SH-SY5Y (cell line): ENCODE results near the gene COQ5.
A peak's percentile ranks its signal among the peaks of the same experiment; 100 is the strongest.

ENCODE experiments used
- GATA2 ChIP-seq: IDR thresholded peaks from 2 replicates; pipeline ENCODE4 v1.6.1; 2011; ENCODE audit warnings: mild to moderate bottlenecking, low read depth, low read length
- GATA3 ChIP-seq: IDR thresholded peaks from 2 replicates; pipeline ENCODE4 v1.6.1; 2011; ENCODE audit warnings: low read depth, mild to moderate bottlenecking, low read length, moderate library complexity

COQ5 gene

DNA sequence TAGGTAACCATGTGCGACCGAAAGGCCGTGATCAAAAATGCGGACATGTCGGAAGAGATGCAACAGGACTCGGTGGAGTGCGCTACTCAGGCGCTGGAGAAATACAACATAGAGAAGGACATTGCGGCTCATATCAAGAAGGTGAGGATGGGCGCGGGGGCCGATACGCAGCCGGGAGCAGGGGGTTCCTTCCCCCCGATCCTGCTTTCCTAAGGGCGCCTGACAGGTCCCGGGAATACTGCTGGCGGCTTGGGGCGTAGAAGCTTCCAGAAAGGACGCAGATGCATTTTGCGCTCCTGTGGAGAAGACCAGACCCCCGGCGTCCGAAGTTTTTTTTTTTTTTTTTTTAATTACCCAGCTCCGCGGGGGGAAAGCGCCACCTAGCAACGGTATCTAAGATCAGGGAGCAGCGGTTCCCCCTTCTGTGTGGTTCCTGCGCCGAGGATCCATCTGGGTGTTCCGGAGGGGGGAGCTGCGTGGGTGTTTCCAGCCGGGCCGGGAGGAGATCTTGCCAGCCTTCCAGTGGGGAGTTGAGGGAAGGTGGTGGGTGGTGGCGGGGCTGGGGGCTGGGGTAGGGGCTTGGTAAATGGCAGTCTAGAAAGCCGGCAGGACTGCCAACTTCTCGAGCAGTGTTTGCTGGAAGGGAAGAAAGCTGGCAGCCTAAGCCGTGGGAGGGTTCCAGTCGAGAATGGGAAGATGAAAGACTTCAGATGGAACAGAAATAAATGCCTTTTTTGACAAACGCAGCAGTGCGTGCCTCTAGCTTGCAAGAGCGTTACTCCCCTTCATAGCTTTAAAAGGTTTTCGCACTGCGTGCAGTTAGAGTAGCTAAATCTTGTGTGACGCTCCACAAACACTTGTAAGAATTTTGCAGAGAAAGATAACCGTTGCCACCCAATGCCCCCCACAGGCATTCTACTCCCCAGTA lies 32.3 kb downstream of the COQ5 start:
- no peak for TF ChIP-seq GATA3
- TF ChIP-seq GATA2: peak; percentile 79

- no peak for TF ChIP-seq GATA2
- no peak for TF ChIP-seq GATA3
Measured at GRCh38 chr12:120495731-120496412, 33.1 kb downstream of the COQ5 start, which contains the start of gene DYNLL1. Gene DYNLL1 (plus strand): TSS chr12:120496113. CDS start chr12:120496422, 309 bp downstream.

DNA sequence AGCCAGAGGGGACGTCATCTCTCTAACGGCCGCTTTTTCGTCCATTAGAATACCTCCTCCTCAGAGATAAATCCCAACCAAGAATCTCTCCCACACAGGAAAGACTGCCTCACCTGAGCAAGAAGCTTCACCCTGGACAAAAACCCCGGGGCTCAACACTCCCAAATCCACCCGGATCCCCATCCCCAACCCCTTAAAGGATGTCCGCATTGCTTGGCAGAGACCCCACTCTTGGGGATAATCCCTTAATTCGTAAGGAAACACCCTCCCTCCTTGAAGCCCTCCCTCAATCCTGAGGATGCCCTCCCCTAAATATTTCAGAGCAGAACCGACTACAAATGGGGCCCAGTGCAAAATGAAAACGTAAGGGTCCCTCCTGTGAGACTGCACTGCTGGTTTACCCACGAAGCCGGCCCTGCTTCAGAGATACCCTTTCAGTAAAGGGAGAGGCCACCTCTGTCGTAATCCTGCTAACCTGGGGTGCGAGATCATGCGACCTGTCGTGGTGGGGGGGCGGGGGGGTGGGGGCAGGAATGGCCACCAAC lies 33.7 kb downstream of the COQ5 start:
- TF ChIP-seq GATA2: no peak
- TF ChIP-seq GATA3: no peak

GRCh38 chr12:120490833-120491512 lies 38.0 kb downstream of the COQ5 start:
- no peak for TF ChIP-seq GATA2

DNA sequence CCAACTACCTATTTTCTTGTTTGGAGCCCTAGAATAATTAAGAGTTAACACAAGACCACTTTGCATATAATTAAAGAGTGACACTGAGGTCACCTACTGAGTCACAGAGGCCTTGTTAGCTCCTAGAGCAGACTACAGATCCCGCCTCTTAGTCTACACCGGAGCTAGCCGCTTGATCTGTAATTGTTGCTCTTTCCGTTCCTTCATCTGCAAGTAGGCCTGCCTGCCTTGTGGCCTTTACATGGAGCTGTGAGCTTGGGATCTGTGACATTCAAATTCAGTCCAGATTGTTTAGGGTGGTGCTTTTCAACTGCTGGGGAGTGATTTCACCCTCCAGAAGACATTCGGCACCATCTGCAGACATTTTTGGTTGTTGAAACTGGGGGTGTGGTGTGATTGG lies 38.6 kb downstream of the COQ5 start:
- TF ChIP-seq GATA2: no peak
- no peak for TF ChIP-seq GATA3

DNA sequence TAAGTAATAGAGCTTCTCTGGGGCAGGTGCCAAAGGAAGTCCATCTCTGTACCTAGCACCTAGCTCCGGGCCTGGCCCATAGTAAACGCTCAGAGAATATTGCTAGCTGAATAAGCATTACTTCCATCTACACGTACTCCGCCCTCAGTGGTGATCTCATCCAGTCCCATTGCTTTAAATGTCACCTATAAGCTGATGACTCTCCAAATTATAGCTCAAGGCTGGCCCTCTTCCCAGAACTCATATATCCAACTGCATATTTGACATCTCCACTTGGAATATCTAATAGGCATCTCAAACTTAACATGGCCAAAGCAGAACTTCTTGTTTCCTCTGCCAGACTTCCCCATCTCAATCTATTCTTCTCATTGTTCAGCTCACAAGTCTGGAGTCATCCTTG lies 39.9 kb downstream of the COQ5 start:
- no peak for TF ChIP-seq GATA2
- TF ChIP-seq GATA3: no peak

- no peak for TF ChIP-seq GATA2
- no peak for TF ChIP-seq GATA3
Measured at GRCh38 chr12:120488057-120488640, 40.8 kb downstream of the COQ5 start.

GRCh38 chr12:120485961-120486881 lies 42.7 kb downstream of the COQ5 start:
- TF ChIP-seq GATA3: no peak
- TF ChIP-seq GATA2: peak; percentile 23; the same call in 1 of the 2 replicates

DNA sequence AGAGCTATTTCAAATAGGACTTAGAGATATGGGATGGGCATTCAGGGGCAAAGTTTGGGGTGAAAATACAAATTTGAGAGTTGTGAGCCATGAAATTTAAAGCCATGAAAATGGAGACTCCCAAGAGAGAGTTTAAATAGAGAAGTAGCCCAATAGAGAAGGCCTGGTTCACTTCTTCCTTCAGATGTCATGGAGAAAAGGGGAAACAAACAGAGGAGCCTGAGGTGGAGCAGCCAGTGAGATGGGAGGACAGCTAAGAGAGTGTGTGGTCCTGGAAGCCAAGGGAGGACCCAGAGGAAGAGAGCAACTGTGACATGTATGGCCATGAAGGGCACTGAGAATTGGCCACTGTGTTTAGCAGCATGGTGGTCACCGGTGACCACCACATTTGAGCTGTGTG lies 45.3 kb downstream of the COQ5 start:
- TF ChIP-seq GATA2 (no peak), GATA3 (no peak)

GRCh38 chr12:120481022-120481767 lies 47.8 kb downstream of the COQ5 start:
- TF ChIP-seq GATA3 (no peak), GATA2 (no peak)

DNA sequence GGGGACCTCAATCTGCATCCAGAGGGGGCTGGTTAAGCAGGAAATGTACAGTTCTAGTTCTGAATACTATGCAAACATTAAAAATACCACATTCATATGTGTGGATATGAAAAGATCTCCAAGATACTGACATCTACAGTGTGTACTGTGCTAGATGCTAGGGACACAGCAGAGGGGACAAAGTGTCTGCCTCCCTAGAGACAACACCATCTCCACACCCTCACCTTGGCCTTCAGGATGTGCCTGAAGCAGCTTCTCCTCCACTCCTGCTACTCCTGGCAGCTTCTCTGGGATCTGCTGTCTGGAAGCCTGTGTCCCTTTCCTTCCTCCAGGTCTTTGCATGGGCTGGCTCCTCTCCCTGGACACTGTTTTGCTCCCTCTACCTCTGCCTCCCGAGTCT lies 48.7 kb downstream of the COQ5 start:
- TF ChIP-seq GATA2 (no peak), GATA3 (no peak)

- no peak for TF ChIP-seq GATA3
- no peak for TF ChIP-seq GATA2
Measured at GRCh38 chr12:120479458-120479857, 49.5 kb downstream of the COQ5 start.
